ENCODE results near the gene SIGMAR1. TPM values are rescaled to one million over a fixed set of nuclear protein-coding genes. Genes with fewer than 3 reads are reported as not detected.

SIGMAR1 gene
- polyA plus RNA-seq, 1 donor from 2014 or later, result 52.5 TPM

- Histone ChIP-seq H2AFZ (ENCODE audit: low read depth, low read length) (no peak overlapping the region), H3K36me3 (ENCODE audit: insufficient read depth, low read length) (no peaks in the 10 kb centered on the region), H3K4me2 (ENCODE audit: low read length) (no peak overlapping the region), H3K9me2 (ENCODE audit: insufficient read depth, low read length) (no peaks in the 10 kb centered on the region), H3K27me3 (ENCODE audit: insufficient read depth, low read depth, low read length) (no peaks in the 10 kb centered on the region), H3K27ac (ENCODE audit: low read length) (no peak overlapping the region), H3K79me2 (replicated peaks; ENCODE audit: insufficient read depth, low read length) (no peaks in the 10 kb centered on the region), H3K4me3 (ENCODE audit: low read length) (no peak overlapping the region), H3K9ac (ENCODE audit: low read length) (no peak overlapping the region), H3F3A (ENCODE audit: insufficient read depth, low read length, poor library complexity, severe bottlenecking) (no peaks in the 10 kb centered on the region), H4K20me1 (ENCODE audit: insufficient read depth) (no peaks in the 10 kb centered on the region), H3K9me3 (ENCODE audit: low read length) (no peaks in the 10 kb centered on the region)
- TF ChIP-seq REST (IDR thresholded peaks at IDR 0.05; ENCODE audit: borderline replicate concordance) (no peak), EZH2 (IDR thresholded peaks at IDR 0.05; ENCODE audit: borderline replicate concordance, insufficient read depth, low read length, poor library complexity, severe bottlenecking) (no peak), POLR2AphosphoS5 (IDR thresholded peaks at IDR 0.05) (no peak), RAD21 (conservative IDR thresholded peaks at IDR 0.05) (no peak), EP300 (conservative IDR thresholded peaks at IDR 0.05; ENCODE audit: poor library complexity, severe bottlenecking) (no peak), SMC3 (conservative IDR thresholded peaks at IDR 0.05; ENCODE audit: poor library complexity) (no peak), MXI1 (conservative IDR thresholded peaks at IDR 0.05; ENCODE audit: poor library complexity, severe bottlenecking) (no peak), TAF1 (IDR thresholded peaks at IDR 0.05; ENCODE audit: low read depth) (no peak)
- TF ChIP-seq, protein P1, sequence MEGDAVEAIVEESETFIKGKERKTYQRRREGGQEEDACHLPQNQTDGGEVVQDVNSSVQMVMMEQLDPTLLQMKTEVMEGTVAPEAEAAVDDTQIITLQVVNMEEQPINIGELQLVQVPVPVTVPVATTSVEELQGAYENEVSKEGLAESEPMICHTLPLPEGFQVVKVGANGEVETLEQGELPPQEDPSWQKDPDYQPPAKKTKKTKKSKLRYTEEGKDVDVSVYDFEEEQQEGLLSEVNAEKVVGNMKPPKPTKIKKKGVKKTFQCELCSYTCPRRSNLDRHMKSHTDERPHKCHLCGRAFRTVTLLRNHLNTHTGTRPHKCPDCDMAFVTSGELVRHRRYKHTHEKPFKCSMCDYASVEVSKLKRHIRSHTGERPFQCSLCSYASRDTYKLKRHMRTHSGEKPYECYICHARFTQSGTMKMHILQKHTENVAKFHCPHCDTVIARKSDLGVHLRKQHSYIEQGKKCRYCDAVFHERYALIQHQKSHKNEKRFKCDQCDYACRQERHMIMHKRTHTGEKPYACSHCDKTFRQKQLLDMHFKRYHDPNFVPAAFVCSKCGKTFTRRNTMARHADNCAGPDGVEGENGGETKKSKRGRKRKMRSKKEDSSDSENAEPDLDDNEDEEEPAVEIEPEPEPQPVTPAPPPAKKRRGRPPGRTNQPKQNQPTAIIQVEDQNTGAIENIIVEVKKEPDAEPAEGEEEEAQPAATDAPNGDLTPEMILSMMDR (IDR thresholded peaks at IDR 0.05; ENCODE audit: poor library complexity, severe bottlenecking), result no peak
These were observed 47.2 kb upstream of the SIGMAR1 start for GRCh38 chr9:34684816-34685215.

- no peaks in the 10 kb centered on the region for H4K20me1 ChIP-seq (ENCODE audit: insufficient read depth)
- H3K36me3 ChIP-seq (ENCODE audit: insufficient read depth, low read length), result no peaks in the 10 kb centered on the region
- no peak for TF ChIP-seq POLR2AphosphoS5 (IDR thresholded peaks at IDR 0.05)
- TF ChIP-seq EZH2 (IDR thresholded peaks at IDR 0.05; ENCODE audit: borderline replicate concordance, insufficient read depth, low read length, poor library complexity, severe bottlenecking), result no peak
- TF ChIP-seq RAD21 (conservative IDR thresholded peaks at IDR 0.05), result no peak
- no peak for TF ChIP-seq TAF1 (IDR thresholded peaks at IDR 0.05; ENCODE audit: low read depth)
- TF ChIP-seq, protein P1 (IDR thresholded peaks at IDR 0.05; ENCODE audit: poor library complexity, severe bottlenecking), result no peak
- no peak for TF ChIP-seq MXI1 (conservative IDR thresholded peaks at IDR 0.05; ENCODE audit: poor library complexity, severe bottlenecking)
- TF ChIP-seq EP300 (conservative IDR thresholded peaks at IDR 0.05; ENCODE audit: poor library complexity, severe bottlenecking), result no peak
- no peak for TF ChIP-seq SMC3 (conservative IDR thresholded peaks at IDR 0.05; ENCODE audit: poor library complexity)
- TF ChIP-seq REST (IDR thresholded peaks at IDR 0.05; ENCODE audit: borderline replicate concordance), result no peak
- no peaks in the 10 kb centered on the region for H3K9me3 ChIP-seq (ENCODE audit: low read length)
- H3F3A ChIP-seq (ENCODE audit: insufficient read depth, low read length, poor library complexity, severe bottlenecking), result no peaks in the 10 kb centered on the region
- H3K79me2 ChIP-seq (replicated peaks; ENCODE audit: insufficient read depth, low read length), result no peaks in the 10 kb centered on the region
- H3K9me2 ChIP-seq (ENCODE audit: insufficient read depth, low read length), result no peaks in the 10 kb centered on the region
- no peak overlapping the region for H3K4me2 ChIP-seq (ENCODE audit: low read length)
- no peaks in the 10 kb centered on the region for H3K27me3 ChIP-seq (ENCODE audit: insufficient read depth, low read depth, low read length)
- H3K9ac ChIP-seq (ENCODE audit: low read length), result no peak overlapping the region
- H3K4me3 ChIP-seq (ENCODE audit: low read length), result no peak overlapping the region
- no peak overlapping the region for H2AFZ ChIP-seq (ENCODE audit: low read depth, low read length)
- H3K27ac ChIP-seq (ENCODE audit: low read length), result no peak overlapping the region
These were observed 46.6 kb upstream of the SIGMAR1 start for GRCh38 chr9:34684145-34684544.
